CD1c-positive myeloid dendritic cell (primary cell): ENCODE data around the gene TMEM242.

ENCODE experiments used
- DNase-seq: peaks from one replicate; pipeline ENCODE4 v3.0.0-alpha.2; 2016; ENCODE audit errors: extremely low spot score

The TMEM242 gene

DNA sequence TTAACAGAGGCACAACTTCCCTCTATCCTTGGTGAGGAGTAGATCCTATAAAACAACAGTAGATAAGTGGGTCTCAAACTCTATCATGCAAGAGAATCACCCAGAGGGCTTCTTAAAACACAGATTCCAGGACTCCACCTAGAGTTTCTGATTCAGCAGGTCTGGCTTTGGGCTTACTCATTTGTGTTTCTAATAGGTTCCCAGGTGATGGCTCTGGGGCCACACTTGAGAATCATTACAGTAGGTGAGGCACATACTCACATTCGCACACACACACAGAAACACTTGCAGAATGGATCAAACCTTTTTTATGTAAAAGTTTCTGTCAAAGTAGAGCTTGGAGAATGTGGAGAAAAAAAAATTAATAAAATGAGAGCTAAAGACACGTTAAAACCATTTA, 52.4 kb downstream of the TMEM242 start:
- DNase-seq, result no peak

DNA sequence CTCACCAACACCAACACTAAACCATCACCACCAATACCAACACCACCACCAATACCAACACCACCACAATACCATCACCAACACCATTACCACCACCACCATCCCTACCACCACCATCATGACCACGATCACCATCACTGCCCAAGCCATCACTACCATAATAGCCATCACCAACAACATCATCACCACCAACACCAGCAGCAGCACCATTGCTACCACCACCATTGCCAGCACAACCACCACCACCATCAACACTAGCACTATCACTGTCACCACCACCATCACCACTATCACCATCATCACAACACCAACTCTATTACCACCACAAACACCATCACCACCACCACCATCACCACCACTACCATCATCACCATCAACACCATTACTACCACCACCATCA, 53.0 kb downstream of the TMEM242 start:
- no peak for DNase-seq

DNA sequence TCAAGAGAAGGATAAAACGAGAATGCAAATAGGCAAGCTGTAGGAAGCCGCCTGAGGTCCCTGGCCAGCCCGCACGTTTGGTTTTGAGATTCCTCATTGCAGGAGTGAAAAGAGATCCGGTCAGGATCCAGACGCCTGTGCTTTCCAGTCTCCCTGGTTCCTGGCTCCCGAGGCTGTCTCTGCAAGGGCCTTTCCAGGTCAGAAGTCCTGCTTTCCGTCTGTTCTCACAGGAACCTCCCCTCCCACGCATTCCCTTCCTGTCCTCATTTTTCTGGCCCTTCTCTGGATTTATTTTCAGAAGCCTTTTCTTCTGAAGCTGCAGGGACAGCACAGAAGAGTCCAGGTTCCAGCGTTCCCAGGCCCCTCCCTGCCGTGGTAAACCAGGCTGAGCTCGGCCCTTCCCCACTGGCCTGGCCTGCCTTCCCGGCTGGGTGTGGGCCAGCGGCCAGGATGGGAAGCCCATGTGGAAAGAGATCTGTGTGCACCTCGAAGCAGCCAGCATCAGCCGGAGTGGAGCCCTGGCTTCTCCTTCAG, 54.0 kb downstream of the TMEM242 start:
- no peak for DNase-seq

DNA sequence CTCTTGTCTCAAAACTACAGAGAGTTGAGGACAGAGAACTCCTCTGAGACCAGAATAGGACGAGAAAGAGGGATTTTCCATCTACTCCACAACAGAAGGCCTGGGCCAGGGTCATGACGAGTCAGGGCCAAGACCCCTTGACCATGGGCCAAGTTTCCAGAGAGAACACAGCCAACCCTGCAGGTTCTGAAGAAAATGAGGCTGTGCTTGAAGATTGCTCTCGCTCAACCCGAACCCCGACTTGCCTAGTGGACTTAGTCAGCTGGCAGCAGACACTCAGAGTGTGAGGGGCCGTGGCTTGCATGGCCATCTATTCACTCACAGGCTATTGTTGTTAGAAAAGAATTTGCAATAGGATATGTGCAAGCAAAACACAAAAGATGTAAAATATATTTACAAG, 54.5 kb downstream of the TMEM242 start:
- no peak for DNase-seq

DNA sequence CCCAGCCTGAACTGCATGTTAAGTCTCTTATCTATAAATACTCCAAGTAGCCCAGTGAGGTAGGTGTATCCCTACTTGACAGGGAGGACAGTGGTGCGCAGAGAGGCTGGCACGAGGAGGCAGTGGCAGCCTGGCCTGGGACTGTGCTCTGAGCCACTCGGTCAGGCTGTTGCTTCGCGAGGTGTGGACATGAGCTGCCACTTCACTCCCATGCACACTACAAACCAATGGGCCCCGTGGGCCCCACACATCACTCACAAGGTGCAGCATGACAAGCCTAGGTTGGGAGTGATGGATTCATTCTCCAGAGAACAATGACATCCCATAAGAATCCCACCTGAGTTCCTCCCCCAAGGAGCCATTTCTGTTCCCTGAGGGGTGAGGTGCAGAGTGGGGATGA, 54.9 kb downstream of the TMEM242 start:
- DNase-seq, result no peak

DNA sequence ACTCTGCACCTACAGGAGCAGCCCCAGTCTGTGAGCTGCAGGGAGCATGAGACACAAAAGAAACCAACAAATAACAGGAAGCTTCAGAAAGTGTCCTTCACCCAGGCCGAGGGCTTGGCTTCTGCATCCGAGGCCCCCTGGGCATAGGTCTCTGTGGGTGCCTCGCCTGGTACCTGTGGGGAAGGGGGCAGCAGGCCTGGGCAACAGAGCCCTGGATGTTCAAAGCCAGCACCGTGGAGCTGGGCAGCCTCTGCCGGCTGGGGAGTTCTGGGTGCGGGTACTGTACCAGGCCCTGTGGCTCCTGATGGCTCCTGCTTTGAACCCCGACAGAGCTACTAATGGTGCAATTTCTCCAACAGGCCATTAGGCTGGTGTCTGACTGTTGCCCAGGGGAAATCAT, 55.7 kb downstream of the TMEM242 start:
- no peak for DNase-seq

DNA sequence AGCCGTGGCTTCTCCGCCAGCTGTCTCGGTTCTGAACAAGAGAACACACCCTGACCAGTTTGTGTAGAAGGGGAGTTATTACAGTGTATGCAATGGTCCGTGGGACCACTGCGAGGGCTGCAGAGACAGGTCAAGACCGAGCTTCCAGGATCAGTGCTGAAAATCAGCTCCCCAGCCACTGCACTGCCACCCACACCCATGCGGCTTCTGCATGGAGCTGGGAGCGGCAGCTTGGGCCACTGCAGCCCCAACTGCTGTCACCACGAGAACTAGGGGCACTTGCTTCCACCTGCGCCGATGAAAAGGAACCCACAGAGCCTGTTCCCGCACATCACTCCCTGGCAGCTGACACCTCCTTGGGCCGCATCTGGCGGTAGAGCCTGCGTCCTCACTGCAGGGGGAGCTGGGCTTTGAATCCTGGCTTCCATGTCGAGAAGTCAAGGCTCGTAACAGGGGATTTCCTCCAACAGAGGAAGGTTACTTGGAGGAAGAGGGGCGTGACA, 56.2 kb downstream of the TMEM242 start:
- no peak for DNase-seq

DNA sequence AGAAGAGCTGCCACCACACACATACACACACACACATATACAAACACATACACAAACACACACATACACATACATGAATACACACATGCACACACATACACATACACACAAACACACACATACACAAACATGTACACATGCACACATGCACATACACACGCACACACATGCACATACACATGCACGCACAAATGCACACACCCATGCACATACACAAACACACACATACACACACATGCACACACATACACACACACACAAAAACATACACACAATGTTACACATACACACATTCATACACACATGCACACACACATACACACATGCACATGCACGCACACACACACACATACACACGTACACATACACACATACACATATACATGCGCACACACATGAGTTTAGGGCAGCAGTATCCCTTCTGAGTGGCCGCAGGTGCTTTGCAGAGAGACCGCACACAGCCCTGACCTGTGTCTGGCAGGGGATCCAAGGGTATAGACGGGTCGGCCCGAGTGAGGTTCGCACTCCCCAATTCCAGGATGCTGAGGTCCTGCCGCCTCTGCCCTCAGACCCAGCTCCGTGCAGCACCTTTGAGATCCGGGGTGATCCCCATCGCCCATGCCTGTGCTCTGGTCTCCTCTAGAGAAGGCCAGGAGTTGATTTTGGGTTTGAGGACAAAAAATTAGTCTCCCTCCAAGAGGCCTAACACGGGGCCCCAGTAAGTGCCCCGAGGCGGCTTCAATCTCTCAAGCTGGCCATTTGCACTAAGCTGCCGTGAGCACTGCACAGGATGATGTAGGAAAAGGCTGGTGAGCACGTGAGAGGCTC, 56.8 kb downstream of the TMEM242 start:
- DNase-seq, result no peak

DNA sequence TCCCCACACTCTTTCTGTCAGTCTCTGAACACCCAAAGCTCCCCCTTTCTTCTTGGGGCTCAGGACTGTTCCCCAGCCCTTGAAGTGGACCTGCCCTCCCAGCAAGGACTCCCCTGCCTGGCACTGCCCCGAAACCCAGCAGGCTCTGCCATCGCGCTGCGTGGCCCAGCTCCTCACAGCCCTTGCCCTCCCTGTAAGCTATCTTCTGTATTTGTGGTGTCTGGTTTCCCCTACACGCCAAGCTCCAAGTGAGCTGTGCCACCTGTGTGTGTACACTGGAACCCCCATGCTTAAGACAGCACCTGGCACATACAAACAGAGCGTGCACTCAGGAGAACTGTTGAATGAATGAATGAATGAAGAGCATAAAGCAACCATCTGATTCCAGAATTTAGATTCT, 57.7 kb downstream of the TMEM242 start:
- DNase-seq, result no peak

DNA sequence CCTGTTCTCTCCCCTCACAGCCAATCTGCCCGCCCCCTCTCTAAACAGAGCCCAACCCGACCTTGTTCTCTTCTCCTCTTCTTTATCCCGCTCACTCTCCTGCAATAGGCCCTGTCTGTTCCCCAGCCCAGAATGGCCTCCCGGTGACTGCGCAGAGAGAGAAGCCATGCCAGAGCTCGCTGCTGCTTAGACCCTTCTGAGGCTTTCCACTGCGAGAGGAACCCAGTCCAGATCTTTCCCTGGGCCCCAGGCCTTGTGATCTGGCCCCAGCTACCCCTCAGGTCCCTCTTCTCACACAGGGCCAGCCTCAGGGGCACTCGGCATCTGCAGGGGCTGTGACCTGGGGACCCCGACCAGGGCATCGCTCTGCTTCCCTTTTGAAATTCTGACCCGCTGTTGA, 58.1 kb downstream of the TMEM242 start:
- DNase-seq, result no peak

DNA sequence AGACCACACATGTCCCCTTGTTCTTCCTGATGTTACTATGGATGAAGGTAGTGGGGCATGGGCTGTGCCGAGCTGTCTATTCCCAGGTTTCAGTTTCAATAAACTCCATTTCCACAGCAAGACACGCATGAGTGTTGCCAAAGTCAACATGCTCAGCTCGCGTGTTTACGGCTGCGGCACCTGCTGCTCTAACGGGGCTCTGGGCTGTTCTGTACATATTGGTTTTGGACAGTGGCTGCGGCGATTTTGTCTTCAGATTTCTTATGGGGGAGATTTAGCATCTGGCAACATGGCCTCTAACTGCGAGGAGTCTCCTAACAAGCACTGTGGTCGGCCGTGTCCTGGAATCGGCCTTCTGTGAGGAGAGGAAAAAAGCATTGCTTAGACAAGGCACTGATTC, 58.6 kb downstream of the TMEM242 start:
- DNase-seq, result no peak

DNA sequence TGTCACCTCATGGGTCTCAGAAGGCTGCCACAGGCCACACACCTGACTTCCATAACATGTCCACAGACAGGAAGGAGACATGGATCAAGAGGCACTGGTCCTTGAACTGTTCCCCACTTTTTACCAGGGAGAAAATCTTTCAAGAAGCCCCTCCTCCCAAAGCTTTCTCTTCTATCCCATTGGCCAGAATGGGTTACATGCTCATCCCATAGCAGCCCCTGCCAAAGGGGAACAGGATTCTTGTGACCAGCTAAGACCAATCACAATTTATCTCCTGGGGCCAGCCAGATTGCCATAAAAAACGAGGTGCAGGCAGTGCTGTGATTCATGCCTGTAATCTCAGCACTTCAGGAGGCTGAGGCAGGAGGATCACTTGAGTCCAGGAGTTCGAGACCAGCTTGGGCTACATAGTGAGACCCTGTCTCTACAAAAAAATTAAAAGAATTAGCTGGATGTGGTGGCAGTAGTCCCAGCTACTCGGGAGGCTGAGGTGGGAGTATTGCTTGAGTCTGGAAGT, 59.4 kb downstream of the TMEM242 start:
- no peak for DNase-seq

DNA sequence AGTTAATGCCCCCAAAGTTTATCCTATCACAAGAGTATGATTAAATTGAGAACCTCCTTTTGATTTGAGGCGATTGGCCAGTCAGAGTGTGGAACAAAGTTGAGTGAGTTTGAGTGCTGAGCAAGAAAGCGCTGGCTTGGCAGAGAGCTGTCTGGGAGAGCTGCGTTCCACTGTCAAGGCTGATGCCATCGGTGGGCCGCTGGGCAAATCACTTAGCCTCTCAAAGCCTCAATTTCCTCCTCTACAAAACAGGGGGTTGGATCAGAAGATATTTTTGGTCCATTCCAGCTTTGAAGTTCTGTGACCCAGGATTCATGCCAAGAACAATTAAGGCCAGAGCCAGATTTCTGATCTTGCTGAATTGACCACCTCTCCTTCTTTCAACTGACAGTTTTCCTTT, 60.2 kb downstream of the TMEM242 start:
- no peak for DNase-seq

DNA sequence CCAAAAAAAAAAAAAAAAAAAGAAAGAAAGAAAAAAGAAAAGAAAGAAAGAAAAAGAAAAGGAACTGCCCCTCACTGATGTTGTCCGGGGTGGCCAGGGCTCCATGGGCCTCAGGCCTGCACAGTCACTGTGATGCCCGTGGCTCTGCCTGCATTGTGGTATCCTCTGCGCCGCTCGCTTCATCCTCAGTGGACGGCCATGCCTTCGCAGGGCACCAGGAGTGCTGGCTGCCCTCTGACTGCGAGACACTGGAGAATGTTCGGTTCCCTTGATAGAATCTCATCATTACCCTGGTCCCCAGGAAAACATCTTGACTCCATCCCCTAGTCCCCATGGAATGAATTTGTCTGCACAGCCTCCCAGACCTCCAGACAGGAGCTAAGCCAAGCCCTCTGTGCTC, 61.7 kb downstream of the TMEM242 start:
- DNase-seq, result no peak

DNA sequence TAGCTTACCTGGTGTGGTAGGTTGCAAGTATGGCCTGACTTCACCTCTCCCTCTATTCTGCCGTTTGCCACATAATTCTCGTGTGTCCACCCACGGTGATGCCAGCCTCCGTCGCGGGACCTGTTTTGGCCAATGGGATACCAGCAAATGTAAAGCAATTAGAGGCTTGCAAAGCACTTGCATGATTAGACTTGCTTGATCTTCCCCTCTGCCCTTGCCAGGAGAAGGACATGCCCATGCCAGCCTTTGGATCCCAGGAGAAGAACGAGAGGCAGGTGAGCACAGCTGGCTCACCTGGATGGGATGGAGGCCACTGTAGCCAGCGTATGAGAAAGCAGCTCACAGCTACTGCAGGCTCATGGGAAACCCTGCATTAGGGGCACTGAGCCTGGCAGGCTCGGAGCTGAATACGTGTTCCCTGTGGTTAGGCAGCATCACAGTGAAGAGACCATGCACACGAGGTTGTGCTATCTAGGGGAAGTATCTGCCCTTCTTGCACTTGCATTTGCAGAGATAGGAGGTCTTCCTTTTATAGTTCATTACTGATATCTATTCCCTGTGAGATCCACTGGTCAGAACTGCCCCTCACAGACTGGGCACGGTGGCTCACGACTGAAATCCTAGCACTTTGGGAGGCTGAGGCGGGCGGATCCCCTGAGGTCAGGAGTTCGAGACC, 62.4 kb downstream of the TMEM242 start:
- DNase-seq, result no peak

DNA sequence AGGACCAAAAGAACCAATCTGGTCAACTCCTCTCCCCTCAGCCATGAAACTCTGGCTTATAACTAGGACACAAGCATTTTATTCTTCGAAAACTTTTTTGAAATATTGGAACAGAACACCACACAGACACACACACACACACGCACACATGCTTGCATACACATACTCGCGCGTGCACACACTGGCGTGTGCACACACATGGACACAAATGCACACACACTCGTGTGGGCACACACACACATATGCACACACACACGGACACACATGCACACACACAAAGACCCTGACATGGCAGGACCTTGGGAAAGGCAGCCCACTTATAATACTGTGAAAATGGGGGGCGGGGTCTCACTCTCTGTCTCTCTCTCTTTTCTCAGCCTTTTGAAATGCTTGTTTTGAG, 63.9 kb downstream of the TMEM242 start:
- no peak for DNase-seq

DNA sequence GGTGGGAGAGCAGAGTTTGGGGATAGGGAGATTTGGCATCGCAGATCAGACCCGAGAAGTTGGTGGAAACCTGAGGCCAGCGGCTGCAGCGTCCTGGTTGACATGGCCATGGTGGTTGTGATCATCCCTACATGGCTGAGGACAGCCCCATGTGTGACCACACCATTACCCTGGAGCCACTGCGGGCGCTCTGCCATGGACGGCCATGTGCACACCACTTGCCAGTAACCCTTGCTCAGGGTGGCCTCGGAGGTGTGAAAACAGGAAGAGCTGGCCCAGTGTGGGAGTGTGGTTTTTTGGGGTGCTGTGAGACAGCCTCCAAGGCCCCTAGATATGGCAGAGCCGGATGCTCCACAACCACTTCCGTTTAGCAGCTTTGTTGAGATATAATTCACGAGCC, 64.4 kb downstream of the TMEM242 start:
- no peak for DNase-seq

DNA sequence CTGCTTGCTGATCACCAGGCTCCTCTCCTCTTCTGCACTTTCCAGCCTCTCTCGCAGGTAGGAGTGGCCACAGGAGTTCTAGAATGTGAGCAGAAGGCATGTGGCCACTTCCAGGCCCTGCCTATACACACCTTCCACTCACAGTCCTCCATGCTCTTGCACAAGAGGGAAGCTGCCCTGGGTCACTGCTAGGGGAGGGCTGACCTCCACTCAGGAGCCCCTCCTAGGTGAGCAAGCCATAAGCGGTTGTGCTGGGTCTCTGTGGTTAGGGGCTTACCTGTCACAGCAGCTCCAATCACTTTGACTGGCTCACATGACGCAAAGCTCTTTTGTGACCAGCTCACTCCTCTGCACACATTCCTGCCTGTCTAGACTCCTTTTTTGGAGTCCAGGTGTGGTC, 68.2 kb downstream of the TMEM242 start:
- no peak for DNase-seq

DNA sequence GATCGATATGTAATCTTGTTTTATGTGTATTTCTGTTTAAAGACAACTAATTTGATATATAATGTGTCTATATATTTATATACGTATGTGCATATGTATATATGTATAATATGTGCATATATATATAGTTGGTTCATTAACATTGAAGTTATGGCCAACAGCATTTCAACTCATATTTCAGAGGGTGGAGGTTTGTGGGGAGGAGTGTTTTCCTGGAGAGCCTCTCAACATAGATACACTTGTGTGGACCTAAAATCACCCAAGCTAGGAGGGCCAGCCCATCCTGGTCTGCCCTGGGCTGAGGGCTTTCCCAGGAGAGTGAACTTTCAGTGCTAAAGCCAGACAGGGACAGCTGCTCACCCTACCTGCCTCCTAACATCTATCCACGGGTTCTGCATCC, 68.8 kb downstream of the TMEM242 start:
- no peak for DNase-seq

DNA sequence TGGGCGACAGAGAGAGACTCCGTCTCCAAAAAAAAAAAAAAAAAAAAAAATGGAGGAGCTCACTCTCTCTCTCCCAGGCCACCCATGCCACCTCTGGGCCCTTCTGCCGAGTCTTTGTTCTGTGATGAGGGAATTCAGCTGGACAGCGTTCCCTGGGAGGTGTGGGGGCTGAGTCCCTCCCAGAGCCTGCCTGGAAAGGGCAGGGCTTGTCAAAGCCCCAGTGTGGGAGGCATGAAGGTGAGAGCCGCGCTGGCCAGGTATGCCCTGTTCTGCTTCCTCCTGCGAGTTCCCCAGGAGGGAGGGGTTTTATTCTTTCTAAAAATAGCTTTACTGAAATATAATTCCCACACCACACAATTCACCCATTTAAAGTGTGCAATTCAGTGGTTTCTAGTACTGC, 69.6 kb downstream of the TMEM242 start:
- DNase-seq, result no peak

DNA sequence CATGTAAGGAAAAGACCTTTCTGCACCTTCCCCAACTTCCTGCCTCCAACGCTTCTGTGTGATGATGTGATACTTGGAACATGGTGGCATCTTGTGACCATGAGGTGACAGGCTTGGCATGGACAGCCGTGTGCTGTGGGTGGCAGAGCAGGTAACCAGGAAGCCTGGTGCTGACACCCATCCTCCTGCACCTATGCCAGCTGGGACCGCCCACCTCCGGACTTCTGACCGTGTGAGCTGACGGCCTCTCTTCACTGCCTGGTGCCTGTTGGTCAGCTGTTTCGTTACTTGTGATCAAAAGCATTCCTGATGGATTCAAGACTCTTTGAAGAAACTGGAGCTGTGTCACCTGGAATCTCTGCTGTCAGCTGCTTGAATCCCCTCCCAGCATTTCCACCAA, 70.3 kb downstream of the TMEM242 start:
- no peak for DNase-seq

DNA sequence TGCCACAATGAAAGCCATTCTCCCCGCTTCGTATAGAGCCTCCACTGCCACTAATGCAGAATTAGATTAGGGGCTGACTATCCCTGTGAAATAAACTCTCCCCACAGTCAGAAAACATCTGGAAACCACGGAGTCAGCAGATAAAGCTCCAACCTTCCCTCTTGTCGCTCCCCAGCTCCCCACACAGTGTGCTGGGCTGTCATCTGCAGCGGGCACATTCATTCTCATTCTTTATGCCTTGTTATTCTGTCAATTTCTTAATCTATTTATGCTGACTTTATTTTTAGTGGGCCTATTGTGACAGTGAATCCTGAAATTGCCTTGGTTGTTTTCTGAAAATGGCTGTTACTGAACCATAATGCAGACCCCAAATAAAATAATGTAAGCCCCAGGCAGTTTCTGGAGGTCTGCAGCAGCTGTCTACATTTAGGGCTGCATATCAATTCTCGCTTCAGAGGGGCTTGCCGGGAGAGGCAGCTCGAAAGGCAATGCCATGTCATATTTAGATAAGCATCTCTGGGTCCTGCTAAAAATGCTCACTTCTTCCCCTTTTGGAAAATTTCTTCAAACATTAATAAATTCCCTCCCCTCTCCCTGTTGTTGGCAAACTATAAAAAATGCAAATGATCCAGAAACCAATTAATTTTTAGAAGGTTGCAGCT, 71.6 kb downstream of the TMEM242 start:
- DNase-seq, result no peak
